Neural crest cell (in vitro differentiated cells): ENCODE measurements around the gene NUDC. TPM values are rescaled to one million over a fixed set of nuclear protein-coding genes. Genes with fewer than 3 reads are reported as not detected.
A peak's percentile ranks its signal among the peaks of the same experiment; 100 is the strongest.
"Not testable (repeated sequence)": the region's sequence is repeated elsewhere in the genome, so short reads cannot be mapped to it uniquely, and the experiment has no call there.

Source experiments
- DNase-seq: peaks from one replicate; pipeline ENCODE4 v3.0.0; 2021; ENCODE audit warnings: low read depth, mixed read lengths, low spot score
- H3K27ac Mint-ChIP-seq: one replicate; pipeline ENCODE4 v1.8.0; 2021; ENCODE audit warnings: mild to moderate bottlenecking, mixed read lengths; ENCODE audit not compliant: unreplicated experiment
- H3K27me3 Mint-ChIP-seq: 2 replicates; pipeline ENCODE4 v1.8.0; 2021; ENCODE audit warnings: low read depth, mild to moderate bottlenecking, mixed read lengths
- H3K36me3 Mint-ChIP-seq: 2 replicates; pipeline ENCODE4 v1.8.0; 2021; ENCODE audit warnings: low read depth, mild to moderate bottlenecking, mixed read lengths
- H3K4me1 Mint-ChIP-seq: 2 replicates; pipeline ENCODE4 v1.8.0; 2021; ENCODE audit warnings: mixed read lengths
- H3K4me3 Mint-ChIP-seq: one replicate; pipeline ENCODE4 v1.8.0; 2021; ENCODE audit warnings: mild to moderate bottlenecking, mixed read lengths
- H3K9me3 Mint-ChIP-seq: 2 replicates; pipeline ENCODE4 v1.8.0; 2021; ENCODE audit warnings: mixed read lengths
- CTCF ChIP-seq: fragments of 200-600 bp; sonication (generic); conservative IDR thresholded peaks from 2 replicates; pipeline ENCODE4 v1.5.0; 2021; ENCODE audit warnings: antibody characterized with exemption, mild to moderate bottlenecking
- long read RNA-seq: library from polyadenylated mRNA; unstranded; transcript quantifications from one replicate; pipeline ENCODE4 v2.0.0, GENCODE V29; 2020
- total RNA-seq: library from RNA; stranded (reverse); gene quantifications from 2 replicates; pipeline ENCODE4 v1.2.1, GENCODE V29; 2021

NUDC gene
- total RNA-seq, result 96.1 and 102 TPM in 2 replicates
- long read RNA-seq, transcript NUDC-201 (9 exons, 1,800 nt), result major isoform, 349 of 377 reads
- long read RNA-seq, partial matches to known transcripts, result 2 of 377 reads
- long read RNA-seq, other reads (novel, unspliced or antisense), result 26 of 377 reads

GRCh38 chr1:26921540-26922430, at the start of gene NUDC:
NUDC (plus strand) TSS chr1:26921743; CDS start chr1:26921849, 106 bp downstream.
- Mint-ChIP-seq H3K9me3 (peaks cover 3% of the 10 kb centered on the region), H3K27ac (peak within 1 kb of the TSS; percentile 98), H3K4me1 (peaks cover 29% of the 10 kb centered on the region), H3K36me3 (peaks cover 9% of the 10 kb centered on the region), H3K27me3 (no peaks in the 10 kb centered on the region), H3K4me3 (peak within 1 kb of the TSS; percentile 90)
- peak; percentile 88 for DNase-seq
- no peak for TF ChIP-seq CTCF

DNA sequence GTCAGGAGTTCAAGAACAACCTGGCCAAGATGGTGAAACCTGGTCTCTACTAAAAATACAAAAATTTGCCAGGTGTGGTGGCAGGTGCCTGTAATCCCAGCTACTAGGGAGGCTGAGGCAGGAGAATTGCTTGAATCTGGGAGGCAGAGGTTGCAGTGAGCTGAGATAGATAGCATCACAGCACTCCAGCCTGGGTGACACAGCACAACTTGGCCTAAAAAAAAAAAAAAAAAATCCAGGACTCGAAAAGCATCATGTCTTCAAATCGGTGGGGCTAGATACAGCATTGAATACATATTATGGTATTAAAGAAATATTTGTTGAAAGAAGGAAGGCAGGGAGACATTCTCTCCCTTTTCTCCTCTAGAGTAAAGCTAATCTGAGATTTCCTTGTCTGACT, 48.4 kb upstream of the NUDC start:
- not testable (repeated sequence) for H3K27me3 Mint-ChIP-seq, H3K4me3 Mint-ChIP-seq, DNase-seq, H3K4me1 Mint-ChIP-seq, H3K9me3 Mint-ChIP-seq, H3K27ac Mint-ChIP-seq, H3K36me3 Mint-ChIP-seq

DNA sequence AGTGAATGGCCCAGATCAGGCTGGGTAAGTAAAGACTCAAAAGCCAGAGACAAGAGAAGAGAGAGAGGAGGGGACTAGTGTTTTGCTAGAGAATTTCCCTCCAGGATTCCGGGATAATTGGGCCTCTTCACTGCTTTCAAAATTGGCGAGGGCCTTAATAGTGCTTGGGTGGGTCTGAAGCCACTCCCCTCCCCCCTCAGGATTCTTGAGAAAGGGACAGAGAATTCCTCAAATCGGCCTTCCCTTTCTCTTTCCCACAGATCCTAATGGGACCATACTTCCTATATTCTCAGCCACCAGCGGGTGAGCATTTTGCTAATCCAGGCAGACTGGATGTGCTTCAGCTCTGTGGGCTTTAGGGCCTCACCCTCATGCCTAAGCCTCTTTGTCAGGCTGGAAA, 46.6 kb upstream of the NUDC start:
- no peak for TF ChIP-seq CTCF
- no peaks in the 10 kb centered on the region for H3K9me3 Mint-ChIP-seq
- H3K27me3 Mint-ChIP-seq, result peaks cover 2% of the 10 kb centered on the region
- H3K4me3 Mint-ChIP-seq, result no peak overlapping the region
- DNase-seq, result no peak
- H3K27ac Mint-ChIP-seq, result no peak overlapping the region
- no peaks in the 10 kb centered on the region for H3K36me3 Mint-ChIP-seq
- H3K4me1 Mint-ChIP-seq, result peaks cover 4% of the 10 kb centered on the region

- H3K4me1 Mint-ChIP-seq, result peaks cover 4% of the 10 kb centered on the region
- H3K36me3 Mint-ChIP-seq, result no peaks in the 10 kb centered on the region
- H3K27ac Mint-ChIP-seq, result no peak overlapping the region
- DNase-seq, result no peak
- no peak for TF ChIP-seq CTCF
- no peaks in the 10 kb centered on the region for H3K9me3 Mint-ChIP-seq
- H3K27me3 Mint-ChIP-seq, result no peaks in the 10 kb centered on the region
- H3K4me3 Mint-ChIP-seq, result no peak overlapping the region
Measured at GRCh38 chr1:26877326-26877725, 44.2 kb upstream of the NUDC start.

DNA sequence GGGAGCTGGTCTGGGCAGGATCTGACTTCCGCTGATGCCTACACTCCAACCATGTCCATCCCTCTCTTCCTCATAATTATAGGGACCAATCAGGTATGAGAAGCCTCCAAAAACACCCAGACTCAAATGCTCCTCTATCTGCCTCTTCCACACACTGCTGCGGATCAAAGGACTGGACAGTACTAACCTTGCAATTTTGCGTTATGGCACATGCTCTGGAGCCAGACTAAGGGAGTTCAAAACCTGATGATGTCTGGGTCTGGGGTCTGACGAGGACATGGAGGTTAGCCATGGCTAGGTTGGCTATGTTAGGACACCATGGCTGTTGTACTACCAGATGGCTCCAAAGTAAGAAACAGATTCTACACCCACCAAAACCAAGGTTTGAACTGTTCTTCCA, 41.8 kb upstream of the NUDC start:
- Mint-ChIP-seq H3K9me3 (no peaks in the 10 kb centered on the region), H3K4me3 (no peak overlapping the region), H3K4me1 (peaks cover 4% of the 10 kb centered on the region), H3K36me3 (peaks cover 5% of the 10 kb centered on the region), H3K27me3 (no peaks in the 10 kb centered on the region), H3K27ac (no peak overlapping the region)
- TF ChIP-seq CTCF, result no peak
- no peak for DNase-seq

DNA sequence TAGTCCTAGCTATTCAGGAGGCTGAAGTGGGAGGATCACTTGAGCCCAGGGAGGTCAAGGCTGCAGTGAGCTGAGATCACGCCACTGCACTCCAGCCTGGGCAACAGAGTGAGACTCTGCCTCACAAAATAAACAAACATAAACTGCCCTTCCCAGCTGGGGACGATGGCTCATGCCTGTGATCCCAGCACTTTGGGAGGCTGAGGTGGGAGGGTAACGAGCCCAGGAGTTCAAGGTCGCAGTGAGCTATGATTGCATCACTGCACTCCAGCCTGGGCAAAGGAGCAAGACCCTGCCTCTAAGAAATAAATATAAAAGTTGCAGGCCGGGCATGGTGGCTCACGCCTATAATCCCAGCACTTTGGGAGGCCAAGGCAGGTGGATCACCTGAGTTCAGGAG, 39.9 kb upstream of the NUDC start:
- H3K4me1 Mint-ChIP-seq, H3K4me3 Mint-ChIP-seq, DNase-seq, H3K27ac Mint-ChIP-seq, H3K27me3 Mint-ChIP-seq, H3K9me3 Mint-ChIP-seq, H3K36me3 Mint-ChIP-seq: not testable (repeated sequence)
